ENCODE measurements around the gene ZFYVE9.

- TF ChIP-seq POLR2A (IDR thresholded peaks at IDR 0.05; ENCODE audit: low read depth) (no peak), CTCF (IDR thresholded peaks at IDR 0.05) (no peak), POLR2AphosphoS5 (IDR thresholded peaks at IDR 0.05) (no peak)
Observed at GRCh38 chr1:52357397-52357796, 215.5 kb downstream of the ZFYVE9 start.
